8988T (cell line): Measurements from ENCODE around the gene MSI2.
"Not testable (repeated sequence)": the region's sequence is repeated elsewhere in the genome, so short reads cannot be mapped to it uniquely, and the experiment has no call there.

Experiments used
- DNase-seq: peaks from one replicate; pipeline ENCODE4 v3.0.0; 2011

The MSI2 gene

GRCh38 chr17:57294101-57294500 is 37.8 kb downstream of the MSI2 start:
- no peak for DNase-seq

- no peak for DNase-seq
These were observed 38.5 kb downstream of the MSI2 start for GRCh38 chr17:57294629-57295501.

DNA sequence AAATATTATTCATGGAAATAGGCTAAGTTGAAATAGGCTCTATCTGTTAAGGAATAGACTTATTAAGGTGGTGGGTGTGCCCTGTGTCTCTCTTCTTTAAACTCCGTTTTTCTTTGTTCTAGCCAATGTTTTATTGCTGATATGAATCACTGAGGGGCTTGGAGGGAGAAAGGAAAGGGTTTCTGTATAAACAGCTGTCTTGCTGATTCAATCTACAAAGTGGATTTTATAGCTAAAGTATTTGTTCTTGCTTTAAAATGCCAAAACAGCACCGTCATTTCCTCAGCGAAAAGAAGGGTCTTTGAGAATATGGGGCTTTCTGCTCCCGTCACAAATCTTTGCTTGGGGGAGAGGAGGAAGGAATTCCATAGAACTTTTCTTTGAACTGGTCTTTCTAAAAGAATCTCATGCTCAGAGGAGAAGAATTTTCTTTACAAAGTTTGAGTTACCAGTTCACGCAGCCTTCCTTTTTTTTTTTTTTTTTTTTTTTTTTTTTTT is 39.3 kb downstream of the MSI2 start:
- DNase-seq = no peak

DNA sequence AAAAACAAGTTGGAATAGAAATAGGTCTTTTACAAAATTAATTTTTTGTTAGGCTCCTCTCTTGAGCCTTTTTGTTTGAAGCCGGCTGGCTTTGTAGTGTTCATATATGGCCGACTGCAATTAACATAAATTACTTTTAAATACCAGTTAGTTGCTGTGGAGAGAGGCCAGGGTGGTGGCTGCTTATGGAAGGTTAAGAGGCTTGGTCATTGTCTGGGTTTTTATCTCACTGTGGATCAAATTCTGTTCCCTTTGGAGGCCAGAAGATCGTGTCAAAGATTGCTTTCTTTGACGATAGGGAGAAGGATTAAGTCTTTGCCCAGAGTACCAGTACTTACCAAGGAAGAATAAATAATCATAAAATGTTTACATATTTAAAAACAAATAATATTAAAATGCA is 39.9 kb downstream of the MSI2 start:
- no peak for DNase-seq

- no peak for DNase-seq
These were observed 42.9 kb downstream of the MSI2 start for GRCh38 chr17:57299176-57299575.

GRCh38 chr17:57300592-57300991 is 44.3 kb downstream of the MSI2 start:
- DNase-seq = not testable (repeated sequence)

DNA sequence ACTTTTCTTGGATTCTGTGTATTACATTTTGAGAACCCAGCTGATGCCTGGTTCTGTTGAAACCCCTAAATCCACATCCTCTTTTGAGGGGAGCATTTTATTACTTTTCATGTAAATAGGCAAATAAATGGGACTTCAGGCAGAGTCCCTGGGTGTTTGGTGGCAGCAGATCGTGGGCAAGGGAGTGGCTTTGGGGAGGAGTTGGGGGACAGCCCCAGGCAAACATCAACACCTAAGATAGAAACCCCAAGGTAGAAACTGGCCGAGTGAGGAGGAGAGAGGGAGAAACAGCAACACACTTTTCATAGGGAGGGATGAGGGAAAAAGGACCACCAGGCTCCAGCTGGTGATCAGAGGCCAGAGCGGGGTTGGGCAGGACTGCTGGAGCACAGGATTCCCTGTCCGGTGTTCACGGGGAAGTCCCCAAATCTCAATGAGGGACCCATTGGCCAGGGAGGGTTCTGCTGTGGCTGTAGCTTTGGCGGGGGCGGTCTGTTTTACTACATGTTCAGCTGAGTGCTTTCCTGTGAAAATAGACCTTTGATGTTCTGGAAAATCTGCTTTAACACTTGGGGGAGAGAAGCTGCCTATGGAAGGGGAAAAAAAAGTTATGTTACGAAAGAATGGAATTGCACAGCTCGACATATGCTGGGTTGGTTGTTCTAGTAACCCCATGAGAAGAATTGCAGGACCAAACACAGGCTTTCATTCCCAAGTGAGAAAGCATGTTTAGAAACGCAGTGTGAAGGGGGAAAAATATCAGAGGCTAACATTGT is 46.6 kb downstream of the MSI2 start:
- no peak for DNase-seq

DNA sequence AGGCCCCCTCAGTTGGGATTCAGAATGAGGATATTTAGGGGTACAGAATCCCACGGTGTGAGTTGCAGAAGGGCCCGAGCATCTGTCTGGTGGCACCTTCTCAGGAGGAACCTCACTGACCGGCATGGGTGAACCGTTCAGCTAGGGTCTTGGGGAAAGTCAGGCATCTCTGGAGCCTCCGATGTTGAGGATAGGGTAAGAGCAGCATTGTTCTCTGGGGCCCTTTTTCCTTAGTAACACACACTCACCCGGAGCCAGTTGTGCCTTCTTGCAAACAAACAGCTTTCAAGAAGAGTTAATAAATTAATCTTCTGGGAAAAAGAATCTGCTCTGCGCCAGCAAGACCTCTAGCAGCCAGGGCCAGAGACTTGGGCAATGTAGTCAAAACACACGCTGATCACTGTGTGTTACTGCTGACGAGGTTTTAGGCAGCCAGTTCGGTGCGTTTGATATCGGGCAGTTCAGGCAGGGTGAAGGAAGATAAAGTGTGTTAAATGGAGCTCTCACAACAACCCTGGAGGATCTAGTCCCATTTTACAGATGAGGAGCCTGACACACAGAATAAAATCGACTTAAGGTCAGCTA is 48.9 kb downstream of the MSI2 start:
- no peak for DNase-seq

GRCh38 chr17:57305908-57306504 is 49.7 kb downstream of the MSI2 start:
- no peak for DNase-seq

DNA sequence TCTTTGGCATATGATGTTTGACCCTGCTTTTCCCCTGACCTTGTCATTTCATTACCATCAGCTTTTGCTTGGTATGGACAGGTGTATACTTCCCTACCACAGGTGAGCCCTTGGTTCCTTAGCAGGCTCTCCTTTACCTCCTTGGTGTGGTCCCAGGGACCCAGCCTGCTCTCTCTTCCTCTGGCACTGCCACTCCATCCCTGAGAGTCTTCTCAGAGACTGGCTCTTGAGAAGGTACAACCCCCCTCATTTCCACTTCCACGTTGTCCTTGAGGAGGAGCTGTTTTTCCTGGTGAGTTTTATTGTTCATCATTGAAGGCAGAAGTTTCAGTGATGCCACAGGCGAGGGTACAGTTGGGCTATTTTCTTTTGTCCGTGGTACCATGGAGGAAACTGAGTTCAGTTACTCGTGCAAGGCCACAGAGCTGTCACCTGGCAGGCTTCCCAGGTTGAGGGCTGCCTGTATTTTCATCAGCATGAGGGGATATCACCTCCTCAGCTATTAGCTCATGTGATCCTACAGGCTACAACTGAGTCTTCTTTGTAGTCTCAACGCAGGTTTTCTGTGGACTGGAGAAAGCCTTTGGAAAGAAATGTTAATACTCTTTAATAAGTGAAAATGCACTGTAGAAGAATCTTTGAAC is 52.3 kb downstream of the MSI2 start:
- DNase-seq = no peak

DNA sequence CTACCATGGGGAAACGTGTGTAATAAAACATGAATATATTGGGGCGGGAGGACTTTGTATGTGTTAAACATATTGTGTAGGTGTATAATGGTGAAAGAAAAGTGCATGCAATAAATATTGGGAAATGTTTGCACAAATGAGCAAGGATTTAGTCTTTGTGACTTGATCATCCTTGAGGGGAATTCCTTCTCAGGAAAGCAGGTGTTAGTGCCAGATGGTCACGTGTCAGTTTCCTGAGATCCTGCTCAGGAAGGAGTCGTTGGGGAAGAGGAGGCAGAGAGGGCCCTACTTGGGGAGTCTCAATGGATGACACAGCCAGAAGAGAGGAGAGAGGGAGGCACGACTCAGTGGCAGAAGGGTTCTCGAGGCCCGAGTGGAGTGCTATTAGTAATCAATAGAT is 53.2 kb downstream of the MSI2 start:
- no peak for DNase-seq

DNA sequence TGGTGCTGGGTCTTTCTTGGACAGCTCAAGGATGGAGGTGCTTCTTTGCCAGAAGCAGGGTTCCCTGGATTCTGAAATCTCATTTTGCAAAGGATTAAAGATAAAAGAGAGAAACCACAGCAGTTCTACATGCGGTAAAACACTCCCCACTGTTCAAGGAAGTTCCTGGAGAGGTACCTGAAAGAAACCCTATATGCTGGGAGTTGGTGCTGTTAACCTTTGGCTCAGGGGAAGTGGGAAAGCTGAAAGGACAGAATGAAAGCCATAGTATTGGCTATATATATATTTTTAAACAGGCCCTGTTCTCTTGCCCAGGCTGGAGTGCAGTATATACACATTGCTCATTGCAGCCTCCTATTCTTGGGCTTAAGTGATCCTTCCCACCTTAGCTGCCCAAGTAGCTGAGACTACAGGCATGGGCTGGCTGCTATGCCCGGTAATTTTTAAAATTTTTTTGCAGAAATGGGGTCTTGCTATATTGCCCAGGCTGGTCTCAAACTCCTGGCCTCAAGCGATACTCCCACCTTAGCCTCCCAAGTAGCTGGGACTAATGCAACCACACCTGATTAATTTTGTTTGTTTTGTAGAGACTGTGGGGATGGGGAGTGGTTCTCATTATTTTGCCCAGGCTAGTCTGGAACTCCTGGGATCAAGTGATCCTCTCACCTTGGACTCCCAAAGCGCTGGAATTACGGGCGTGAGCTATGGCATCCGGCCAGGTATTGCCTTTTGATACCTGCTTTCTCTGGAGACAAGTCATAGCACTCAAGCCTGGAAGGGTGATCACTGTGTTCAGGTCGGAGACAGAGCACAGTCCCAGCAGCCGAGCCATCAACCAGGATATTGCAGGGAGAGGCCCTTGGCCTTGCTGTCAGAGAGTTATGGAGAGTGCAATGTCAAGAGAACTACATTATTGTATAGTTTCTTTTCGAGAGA is 55.2 kb downstream of the MSI2 start:
- no peak for DNase-seq

GRCh38 chr17:57312242-57312641 is 55.9 kb downstream of the MSI2 start:
- DNase-seq = no peak

- DNase-seq = no peak
These were observed 56.9 kb downstream of the MSI2 start for GRCh38 chr17:57313097-57313835.

DNA sequence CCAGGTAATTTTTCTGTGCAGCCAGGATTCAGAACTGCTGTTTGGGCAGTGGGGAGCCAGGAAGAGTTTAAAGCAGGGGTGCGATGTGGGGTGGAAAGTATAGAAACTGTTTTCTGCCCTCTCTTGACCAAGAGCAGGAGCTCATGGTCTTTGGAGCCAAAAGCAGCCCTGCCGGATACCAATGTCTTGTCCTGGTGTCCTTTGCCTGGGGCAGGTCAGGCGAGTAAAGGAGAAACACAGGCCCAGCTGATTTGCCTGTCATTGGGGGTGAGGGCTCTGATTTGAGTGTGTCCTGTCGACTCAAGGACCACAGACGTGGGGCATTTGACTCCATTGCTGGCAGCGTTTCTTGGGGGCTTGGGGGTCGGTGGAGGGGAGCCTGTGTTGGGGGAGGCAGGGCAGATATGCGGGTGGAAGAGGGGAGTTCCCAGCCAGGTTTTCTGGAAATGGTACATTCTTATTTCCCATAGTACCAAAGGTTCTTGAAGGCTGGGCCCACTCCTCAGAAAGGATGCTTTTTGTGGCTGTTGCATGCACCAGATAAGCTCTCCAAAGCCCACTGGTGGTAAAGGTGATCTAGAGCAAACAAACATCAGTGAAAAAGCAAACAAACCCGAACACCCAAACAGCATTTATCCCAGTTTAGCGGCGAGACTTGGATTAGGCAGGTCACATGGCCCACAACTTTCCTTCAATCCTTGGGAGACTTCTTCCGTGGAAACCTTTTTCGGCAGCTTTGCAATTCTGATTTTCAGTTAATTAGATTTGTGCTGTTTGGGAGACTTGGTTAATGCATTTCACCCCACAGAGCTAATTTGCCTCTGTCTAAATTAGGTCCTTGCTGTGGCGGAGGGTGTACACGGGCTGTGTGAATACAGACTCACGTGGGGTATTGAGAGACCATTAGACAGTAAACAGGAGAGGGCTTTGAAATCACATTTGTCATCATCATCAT is 59.0 kb downstream of the MSI2 start:
- no peak for DNase-seq

GRCh38 chr17:57316361-57316760 is 60.0 kb downstream of the MSI2 start:
- DNase-seq = no peak

DNA sequence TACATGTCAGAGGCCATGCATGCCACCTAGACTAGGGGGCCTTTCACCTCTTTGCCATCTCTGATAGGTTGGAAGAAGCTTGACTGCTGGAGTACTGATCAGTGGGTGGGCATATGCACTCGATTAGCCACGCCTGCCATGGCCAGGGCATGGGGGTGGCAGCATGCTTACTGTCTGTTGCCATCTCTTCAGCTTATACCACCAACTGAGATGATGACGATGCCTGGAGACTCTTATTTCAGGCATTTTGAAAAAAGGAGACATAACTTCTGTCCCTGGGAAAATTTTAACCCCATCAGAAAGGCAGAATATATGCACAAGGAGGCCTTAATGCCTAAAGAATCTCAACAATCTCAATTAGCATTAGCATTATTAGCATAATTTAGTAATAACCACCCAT is 60.8 kb downstream of the MSI2 start:
- DNase-seq = no peak

- DNase-seq = no peak
These were observed 62.6 kb downstream of the MSI2 start for GRCh38 chr17:57318913-57319312.

GRCh38 chr17:57319806-57320205 is 63.5 kb downstream of the MSI2 start:
- DNase-seq = no peak

DNA sequence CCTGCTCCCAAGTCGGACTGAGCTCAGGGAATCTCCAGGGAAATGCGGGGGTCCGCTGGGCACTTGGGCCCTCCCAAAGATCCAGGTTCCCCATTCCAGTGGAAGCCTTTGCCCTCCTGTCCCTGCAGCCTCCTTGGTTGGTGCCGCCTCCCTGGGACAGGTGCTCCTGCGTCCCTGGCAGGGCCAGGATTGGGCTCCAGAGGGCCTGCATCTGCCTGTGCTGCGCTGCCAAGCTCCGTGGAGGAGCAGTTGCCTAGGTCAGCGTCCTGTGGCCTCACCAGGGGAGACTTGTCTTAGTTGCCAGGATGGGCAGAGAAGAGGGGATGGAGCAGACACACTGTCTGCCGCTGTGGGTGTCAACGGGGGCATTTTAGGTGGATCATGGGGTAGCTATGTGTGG is 67.1 kb downstream of the MSI2 start:
- no peak for DNase-seq
